AG09319 (cell line): ENCODE data around the gene LAIR1.
"Not testable (repeated sequence)": the region's sequence is repeated elsewhere in the genome, so short reads cannot be mapped to it uniquely, and the experiment has no call there.

ENCODE experiments used
- DNase-seq: peaks from one replicate; pipeline ENCODE4 v3.0.0-alpha.2; 2010; ENCODE audit warnings: low read depth; ENCODE audit errors: extremely low read depth
- TF ChIP-seq, protein P1 (sequence below): IDR thresholded peaks from 2 replicates; pipeline ENCODE4 v1.5.1; 2011; ENCODE audit warnings: low read depth, mild to moderate bottlenecking, inconsistent platforms, low read length, moderate library complexity

Gene LAIR1

GRCh38 chr19:54390942-54391577, 26.3 kb upstream of the LAIR1 start:
- peak; percentile 14 for DNase-seq
- TF ChIP-seq, protein P1, sequence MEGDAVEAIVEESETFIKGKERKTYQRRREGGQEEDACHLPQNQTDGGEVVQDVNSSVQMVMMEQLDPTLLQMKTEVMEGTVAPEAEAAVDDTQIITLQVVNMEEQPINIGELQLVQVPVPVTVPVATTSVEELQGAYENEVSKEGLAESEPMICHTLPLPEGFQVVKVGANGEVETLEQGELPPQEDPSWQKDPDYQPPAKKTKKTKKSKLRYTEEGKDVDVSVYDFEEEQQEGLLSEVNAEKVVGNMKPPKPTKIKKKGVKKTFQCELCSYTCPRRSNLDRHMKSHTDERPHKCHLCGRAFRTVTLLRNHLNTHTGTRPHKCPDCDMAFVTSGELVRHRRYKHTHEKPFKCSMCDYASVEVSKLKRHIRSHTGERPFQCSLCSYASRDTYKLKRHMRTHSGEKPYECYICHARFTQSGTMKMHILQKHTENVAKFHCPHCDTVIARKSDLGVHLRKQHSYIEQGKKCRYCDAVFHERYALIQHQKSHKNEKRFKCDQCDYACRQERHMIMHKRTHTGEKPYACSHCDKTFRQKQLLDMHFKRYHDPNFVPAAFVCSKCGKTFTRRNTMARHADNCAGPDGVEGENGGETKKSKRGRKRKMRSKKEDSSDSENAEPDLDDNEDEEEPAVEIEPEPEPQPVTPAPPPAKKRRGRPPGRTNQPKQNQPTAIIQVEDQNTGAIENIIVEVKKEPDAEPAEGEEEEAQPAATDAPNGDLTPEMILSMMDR = peak; percentile 68

GRCh38 chr19:54389553-54389952, 24.8 kb upstream of the LAIR1 start:
- DNase-seq = no peak
- TF ChIP-seq, protein P1 = no peak

DNA sequence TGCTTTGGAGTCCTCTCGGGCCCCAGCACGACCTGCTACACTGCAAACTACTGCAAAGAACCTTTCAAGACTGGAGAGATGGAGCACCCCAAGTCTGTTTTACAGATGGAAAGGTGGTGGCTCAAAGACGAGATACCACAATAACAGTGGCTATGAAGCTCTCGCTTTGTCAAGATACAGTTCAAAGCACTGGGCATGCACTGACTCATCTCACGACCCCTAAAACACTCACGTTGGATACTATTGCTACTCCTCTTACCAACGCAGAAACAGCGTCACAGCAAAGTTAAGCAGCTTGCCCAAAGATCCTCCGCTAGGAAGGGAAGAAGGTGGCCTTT, 24.0 kb upstream of the LAIR1 start:
- TF ChIP-seq, protein P1 = no peak
- DNase-seq = no peak

GRCh38 chr19:54387991-54388801, 23.5 kb upstream of the LAIR1 start:
- no peak for DNase-seq
- TF ChIP-seq, protein P1 = no peak

DNA sequence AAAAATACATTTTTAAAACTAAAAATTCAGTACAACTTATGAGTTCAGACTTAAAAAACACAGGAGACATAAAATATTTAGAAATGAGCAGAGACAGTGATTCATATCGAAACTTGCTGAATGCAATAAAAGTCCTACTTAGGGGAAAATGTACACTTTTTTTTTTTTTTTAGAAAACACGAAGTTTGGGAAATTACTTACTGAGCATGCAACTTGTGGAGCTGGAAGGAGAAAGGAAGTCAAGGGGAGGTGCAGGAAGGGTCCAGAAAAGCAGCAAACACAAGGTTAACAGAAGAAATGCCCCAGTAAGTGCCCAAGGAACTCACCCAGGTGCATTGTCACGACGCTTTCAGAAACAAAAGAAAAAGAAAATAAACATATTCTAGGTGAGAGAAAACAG, 18.6 kb upstream of the LAIR1 start:
- DNase-seq = no peak
- TF ChIP-seq, protein P1 = no peak

GRCh38 chr19:54382041-54382440, 17.3 kb upstream of the LAIR1 start:
- not testable (repeated sequence) for DNase-seq

DNA sequence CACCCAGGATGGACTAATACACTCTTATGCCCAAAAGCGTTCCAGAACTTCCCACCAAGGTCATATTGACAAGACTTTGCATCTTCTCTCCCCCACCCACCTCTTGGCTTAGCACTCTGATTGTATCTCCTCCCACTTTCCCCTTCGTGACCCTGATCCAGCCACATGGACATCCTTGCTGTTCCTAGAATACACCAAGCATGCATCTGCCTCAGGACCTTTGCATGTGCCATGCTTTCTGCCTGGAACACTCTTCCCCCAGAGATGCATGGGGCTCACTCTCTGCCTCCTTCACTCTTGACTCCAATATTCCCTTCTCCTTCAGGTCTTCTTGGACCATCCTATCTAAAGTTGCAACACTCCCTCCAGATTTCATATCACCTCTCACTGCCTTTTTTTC, 16.2 kb upstream of the LAIR1 start:
- DNase-seq = no peak
- TF ChIP-seq, protein P1 = no peak
